Measurements from ENCODE around the gene MTCL1.

GRCh38 chr18:8720141-8720540, 14.8 kb downstream of the MTCL1 start:
- no peak for TF ChIP-seq POLR2AphosphoS5 (IDR thresholded peaks at IDR 0.05; ENCODE audit: low read depth, low read length)
- TF ChIP-seq REST (IDR thresholded peaks at IDR 0.05; ENCODE audit: insufficient read depth in 1 of 2, low read depth in 2 of 2, low read length in 2 of 2) = no peak
- TF ChIP-seq SIN3A (IDR thresholded peaks at IDR 0.05; ENCODE audit: borderline replicate concordance, insufficient read depth, low read length) = no peak
- TF ChIP-seq TAF1 (IDR thresholded peaks at IDR 0.05; ENCODE audit: borderline replicate concordance, insufficient read depth, low read length) = no peak
- no peak for TF ChIP-seq FOXP2 (optimal IDR thresholded peaks at IDR 0.05; ENCODE audit: borderline replicate concordance, extremely low read depth, extremely low read length, insufficient read depth)

All from PFSK-1 (cell line).